ENCODE measurements around the gene SNRPE. TPM values are rescaled to one million over a fixed set of nuclear protein-coding genes. Genes with fewer than 3 reads are reported as not detected.
"Not testable (repeated sequence)": the region's sequence is repeated elsewhere in the genome, so short reads cannot be mapped to it uniquely, and the experiment has no call there.

SNRPE gene
- total and polyA plus RNA-seq, 2 experiments from 2014 or later: 66.2 to 504 TPM

DNA sequence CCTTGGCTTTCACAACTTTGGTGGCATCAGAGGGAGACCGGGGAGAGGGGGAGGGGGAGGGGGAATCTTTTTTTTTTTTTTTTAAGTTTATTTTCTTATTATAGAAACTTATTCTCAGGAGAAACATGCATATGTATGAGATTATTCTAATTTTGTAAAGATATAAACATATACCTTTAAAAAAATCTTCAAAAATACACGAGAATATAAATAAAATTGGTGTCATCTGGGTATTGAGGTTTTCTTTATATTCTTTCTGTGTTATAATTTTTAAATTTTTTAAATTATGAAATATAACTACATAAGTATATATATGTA is 18.9 kb upstream of the SNRPE start:
- TF ChIP-seq, protein P1, sequence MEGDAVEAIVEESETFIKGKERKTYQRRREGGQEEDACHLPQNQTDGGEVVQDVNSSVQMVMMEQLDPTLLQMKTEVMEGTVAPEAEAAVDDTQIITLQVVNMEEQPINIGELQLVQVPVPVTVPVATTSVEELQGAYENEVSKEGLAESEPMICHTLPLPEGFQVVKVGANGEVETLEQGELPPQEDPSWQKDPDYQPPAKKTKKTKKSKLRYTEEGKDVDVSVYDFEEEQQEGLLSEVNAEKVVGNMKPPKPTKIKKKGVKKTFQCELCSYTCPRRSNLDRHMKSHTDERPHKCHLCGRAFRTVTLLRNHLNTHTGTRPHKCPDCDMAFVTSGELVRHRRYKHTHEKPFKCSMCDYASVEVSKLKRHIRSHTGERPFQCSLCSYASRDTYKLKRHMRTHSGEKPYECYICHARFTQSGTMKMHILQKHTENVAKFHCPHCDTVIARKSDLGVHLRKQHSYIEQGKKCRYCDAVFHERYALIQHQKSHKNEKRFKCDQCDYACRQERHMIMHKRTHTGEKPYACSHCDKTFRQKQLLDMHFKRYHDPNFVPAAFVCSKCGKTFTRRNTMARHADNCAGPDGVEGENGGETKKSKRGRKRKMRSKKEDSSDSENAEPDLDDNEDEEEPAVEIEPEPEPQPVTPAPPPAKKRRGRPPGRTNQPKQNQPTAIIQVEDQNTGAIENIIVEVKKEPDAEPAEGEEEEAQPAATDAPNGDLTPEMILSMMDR (IDR thresholded peaks at IDR 0.05; ENCODE audit: low read depth, low read length): no peak
- peaks cover 63% of the 10 kb centered on the region for H3K36me3 ChIP-seq

DNA sequence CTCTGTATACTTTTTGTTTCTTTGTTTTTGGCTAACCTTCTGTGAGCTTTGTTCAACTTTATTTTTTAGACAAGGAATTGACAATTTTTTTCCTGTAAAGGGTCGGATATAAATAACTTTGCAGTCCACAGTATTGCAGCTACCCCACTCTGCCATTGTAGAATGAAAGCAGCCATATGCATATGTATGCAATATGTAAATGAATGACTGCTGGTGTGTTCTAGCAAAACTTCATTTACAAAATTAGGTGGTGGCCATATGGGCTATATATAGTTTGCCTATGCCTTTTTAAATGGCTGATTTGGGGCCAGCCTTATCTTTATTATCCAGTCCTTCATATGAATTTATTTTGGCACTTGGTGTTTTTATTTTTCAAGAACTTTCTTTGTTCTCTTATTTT is 18.0 kb upstream of the SNRPE start:
- peaks cover 63% of the 10 kb centered on the region for H3K36me3 ChIP-seq
- DNase-seq (ENCODE audit: low read depth in 1 of 2, low spot score in 1 of 2): no peak
- H3K27me3 ChIP-seq: no peaks in the 10 kb centered on the region

More for the DNA sequence above, 18.9 kb upstream of the SNRPE start:
- H3K27ac ChIP-seq: no peak overlapping the region
- H3K27me3 ChIP-seq: no peaks in the 10 kb centered on the region
- H3K9me3 ChIP-seq (ENCODE audit: low read depth): no peaks in the 10 kb centered on the region
- DNase-seq (ENCODE audit: low read depth in 1 of 2, low spot score in 1 of 2): no peak
- no peak overlapping the region for H3K4me3 ChIP-seq
- H3K4me1 ChIP-seq (ENCODE audit: low read depth): no peaks in the 10 kb centered on the region

DNA sequence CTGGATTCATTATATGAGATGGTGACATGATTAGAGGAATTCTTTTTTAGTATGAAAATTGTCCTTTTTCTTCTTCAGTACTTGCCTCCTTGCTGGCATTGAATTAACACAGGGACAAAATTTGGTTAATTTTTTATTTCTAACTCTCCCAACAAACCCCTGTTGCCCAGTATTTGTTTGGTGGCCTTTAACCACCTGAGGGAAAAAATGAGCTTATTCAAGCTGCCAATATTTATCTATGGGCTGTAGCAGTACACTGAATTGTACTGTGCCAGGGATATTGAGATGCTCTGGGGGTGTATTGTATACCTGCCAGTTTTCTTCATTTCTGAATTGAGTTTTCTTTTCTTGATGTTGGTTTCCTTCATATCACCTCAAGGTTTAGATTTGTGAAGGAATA is 8.3 kb upstream of the SNRPE start:
- H3K9me3 ChIP-seq (ENCODE audit: low read depth); H3K4me1 ChIP-seq (ENCODE audit: low read depth); H3K4me3 ChIP-seq; H3K27ac ChIP-seq; H3K27me3 ChIP-seq; DNase-seq (ENCODE audit: low read depth in 1 of 2, low spot score in 1 of 2): not testable (repeated sequence)
- H3K36me3 ChIP-seq: peaks cover 70% of the 10 kb centered on the region

More for the DNA sequence above, 18.0 kb upstream of the SNRPE start:
- TF ChIP-seq, protein P1 (IDR thresholded peaks at IDR 0.05; ENCODE audit: low read depth, low read length): no peak
- Histone ChIP-seq H3K4me1 (ENCODE audit: low read depth) (no peaks in the 10 kb centered on the region), H3K9me3 (ENCODE audit: low read depth) (no peaks in the 10 kb centered on the region), H3K4me3 (no peak overlapping the region), H3K27ac (no peak overlapping the region)

DNA sequence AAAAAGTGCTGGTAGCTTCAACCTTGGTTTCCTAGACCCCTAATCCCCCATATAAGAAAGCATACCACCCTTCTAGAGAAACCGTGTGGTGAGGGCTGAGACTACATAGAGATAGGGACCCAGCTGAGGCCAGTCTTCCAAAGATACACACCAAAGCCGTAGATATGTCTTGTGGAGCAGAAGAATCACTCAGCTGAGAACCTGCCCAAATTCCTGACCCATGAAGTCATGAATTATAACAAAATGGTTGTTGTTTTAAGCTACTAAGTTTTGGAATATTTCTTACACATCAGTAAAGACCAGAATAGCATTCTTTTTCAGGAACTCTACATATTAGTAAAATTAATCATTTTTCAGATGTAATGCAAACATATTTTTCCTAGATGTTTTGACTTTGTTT is 3.3 kb upstream of the SNRPE start:
- H3K36me3 ChIP-seq: peaks cover 31% of the 10 kb centered on the region
- H3K4me3 ChIP-seq: no peak overlapping the region
- H3K27ac ChIP-seq: no peak overlapping the region
- TF ChIP-seq, protein P1 (IDR thresholded peaks at IDR 0.05; ENCODE audit: low read depth, low read length): no peak
- DNase-seq (ENCODE audit: low read depth in 1 of 2, low spot score in 1 of 2): peak in 1 of 2 donors; percentile 53
- peaks cover 6% of the 10 kb centered on the region for H3K4me1 ChIP-seq (ENCODE audit: low read depth)
- no peaks in the 10 kb centered on the region for H3K9me3 ChIP-seq (ENCODE audit: low read depth)
- no peaks in the 10 kb centered on the region for H3K27me3 ChIP-seq

DNA sequence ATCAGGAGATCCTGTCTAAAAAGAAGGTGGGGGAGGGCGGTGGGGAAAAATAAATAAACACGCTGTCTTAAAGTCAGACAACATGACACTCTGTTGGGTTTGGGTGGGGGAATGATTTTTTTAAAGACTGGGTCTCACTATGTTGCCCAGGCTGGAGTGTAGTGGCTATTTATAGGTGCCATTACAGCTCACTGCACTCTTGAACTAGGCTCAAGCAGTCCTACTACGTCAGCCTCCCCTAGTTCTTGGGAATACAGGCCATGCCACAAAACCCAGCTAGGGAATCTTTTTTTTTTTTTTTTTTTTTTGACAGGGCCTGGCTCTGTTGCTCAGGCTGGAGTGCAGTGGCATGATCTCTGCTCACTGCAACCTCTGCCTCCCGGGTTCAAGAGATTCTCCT is 2.4 kb upstream of the SNRPE start:
- Histone ChIP-seq H3K4me1 (ENCODE audit: low read depth) (peaks cover 6% of the 10 kb centered on the region), H3K4me3 (no peak overlapping the region), H3K36me3 (peaks cover 28% of the 10 kb centered on the region), H3K27me3 (no peaks in the 10 kb centered on the region), H3K9me3 (ENCODE audit: low read depth) (no peaks in the 10 kb centered on the region), H3K27ac (no peak overlapping the region)
- TF ChIP-seq, protein P1 (IDR thresholded peaks at IDR 0.05; ENCODE audit: low read depth, low read length): no peak
- DNase-seq (ENCODE audit: low read depth in 1 of 2, low spot score in 1 of 2): no peak

DNA sequence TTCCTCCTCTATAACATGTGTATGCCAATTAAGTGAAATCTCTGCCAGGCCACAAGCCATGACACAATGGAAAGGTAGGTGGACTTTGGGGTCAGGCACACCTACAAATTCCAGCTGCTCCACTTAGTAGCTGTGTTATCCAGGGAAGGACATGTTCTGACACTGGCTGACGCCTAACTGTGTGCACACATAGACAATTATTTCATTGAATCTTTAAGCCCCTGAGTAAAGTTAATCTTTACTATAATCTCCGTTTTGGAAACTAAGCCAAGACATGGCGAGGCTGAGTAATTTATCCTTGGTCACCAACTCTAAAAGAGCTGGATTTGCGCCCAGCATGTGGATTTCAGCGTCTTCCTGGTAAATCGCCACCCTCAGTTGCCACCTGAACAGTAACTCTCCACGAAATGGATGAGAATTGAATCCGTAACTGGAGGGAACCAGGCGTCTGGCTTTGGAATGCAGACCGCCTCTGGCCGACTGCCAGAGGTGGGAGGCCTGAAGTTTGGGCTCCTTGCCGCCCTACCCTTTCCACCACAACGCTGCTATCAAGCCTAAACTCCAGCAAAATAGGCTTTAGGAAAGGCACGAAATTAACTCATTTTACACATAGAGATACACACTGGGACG is 888 bp upstream of the SNRPE start:
- no peak overlapping the region for H3K4me3 ChIP-seq
- TF ChIP-seq, protein P1 (IDR thresholded peaks at IDR 0.05; ENCODE audit: low read depth, low read length): no peak
- H3K36me3 ChIP-seq: peaks cover 29% of the 10 kb centered on the region
- peaks cover 6% of the 10 kb centered on the region for H3K4me1 ChIP-seq (ENCODE audit: low read depth)
- peak; percentile 12 to 50 for DNase-seq (ENCODE audit: low read depth in 1 of 2, low spot score in 1 of 2)
- no peaks in the 10 kb centered on the region for H3K9me3 ChIP-seq (ENCODE audit: low read depth)
- no peak overlapping the region for H3K27ac ChIP-seq
- H3K27me3 ChIP-seq: no peaks in the 10 kb centered on the region

Measured in cardiac muscle cell (in vitro differentiated cells and primary cell).